GM18526 (cell line): Measurements from ENCODE around the gene ABHD12.

Experiments used
- POLR2A ChIP-seq: IDR thresholded peaks from 3 replicates; pipeline ENCODE4 v1.6.1; 2011; ENCODE audit not compliant: insufficient read length; ENCODE audit errors: extremely low read depth

The ABHD12 gene

GRCh38 chr20:25285856-25286798, 104.5 kb downstream of the ABHD12 start:
- TF ChIP-seq POLR2A, result no peak

GRCh38 chr20:25285091-25285647, 105.5 kb downstream of the ABHD12 start:
- TF ChIP-seq POLR2A, result no peak

- no peak for TF ChIP-seq POLR2A
Observed at GRCh38 chr20:25284131-25284601, 106.5 kb downstream of the ABHD12 start.

- TF ChIP-seq POLR2A, result no peak
Observed at GRCh38 chr20:25283221-25283951, 107.2 kb downstream of the ABHD12 start.

GRCh38 chr20:25282796-25283195, 107.8 kb downstream of the ABHD12 start:
- no peak for TF ChIP-seq POLR2A

- no peak for TF ChIP-seq POLR2A
Observed at GRCh38 chr20:25282034-25282781, 108.4 kb downstream of the ABHD12 start.

GRCh38 chr20:25281541-25281991, 109.1 kb downstream of the ABHD12 start:
- TF ChIP-seq POLR2A, result no peak

GRCh38 chr20:25280574-25281535, 109.8 kb downstream of the ABHD12 start:
- TF ChIP-seq POLR2A, result no peak

GRCh38 chr20:25280051-25280573, 110.5 kb downstream of the ABHD12 start:
- no peak for TF ChIP-seq POLR2A

- TF ChIP-seq POLR2A, result no peak
Observed at GRCh38 chr20:25279403-25279802, 111.2 kb downstream of the ABHD12 start.

- no peak for TF ChIP-seq POLR2A
Observed at GRCh38 chr20:25278636-25279361, 111.8 kb downstream of the ABHD12 start.

GRCh38 chr20:25277941-25278521, 112.6 kb downstream of the ABHD12 start:
- no peak for TF ChIP-seq POLR2A
